Tibial nerve (tissue), 4 donors: Measurements from ENCODE around the gene SERPIND1.

Source experiments
- EP300 ChIP-seq, 2 donors: sonication (generic); formaldehyde crosslinking; IDR thresholded peaks; one replicate each; pipeline ENCODE4 v1.6.1; 2017; ENCODE audit warnings: antibody characterized with exemption in 2 of 2, mild to moderate bottlenecking in 1 of 2
- TF ChIP-seq, protein P1 (sequence below), 5 experiments: fragments of 200-600 bp in 3 of 5; fragments of 450-650 bp in 2 of 5; sonication (generic) in 3 of 5; IDR thresholded peaks; one replicate each; pipeline ENCODE4 v1.5.1; 2016 to 2019; ENCODE audit warnings: antibody characterized with exemption in 5 of 5, mild to moderate bottlenecking in 3 of 5, moderate library complexity in 2 of 5

DNA sequence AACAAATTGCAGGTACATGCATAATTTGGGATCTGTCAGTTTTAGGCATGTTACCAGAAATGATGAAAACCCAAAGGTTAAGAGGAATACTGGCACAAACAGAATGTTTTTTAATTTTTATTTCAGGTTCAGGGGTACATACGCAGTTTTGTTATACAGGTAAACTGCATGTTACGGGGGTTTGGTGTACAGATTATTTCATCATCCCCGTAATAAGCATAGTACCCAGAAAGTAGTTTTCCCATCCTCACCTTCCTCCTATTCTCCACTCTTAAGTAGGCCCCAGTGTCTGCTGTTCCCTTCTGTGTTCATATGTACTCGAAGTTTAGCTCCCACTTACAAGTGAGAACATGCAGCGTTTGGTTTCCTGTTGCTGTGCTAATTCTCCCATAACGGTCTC lies 51.7 kb downstream of the SERPIND1 start:
- TF ChIP-seq, protein P1, sequence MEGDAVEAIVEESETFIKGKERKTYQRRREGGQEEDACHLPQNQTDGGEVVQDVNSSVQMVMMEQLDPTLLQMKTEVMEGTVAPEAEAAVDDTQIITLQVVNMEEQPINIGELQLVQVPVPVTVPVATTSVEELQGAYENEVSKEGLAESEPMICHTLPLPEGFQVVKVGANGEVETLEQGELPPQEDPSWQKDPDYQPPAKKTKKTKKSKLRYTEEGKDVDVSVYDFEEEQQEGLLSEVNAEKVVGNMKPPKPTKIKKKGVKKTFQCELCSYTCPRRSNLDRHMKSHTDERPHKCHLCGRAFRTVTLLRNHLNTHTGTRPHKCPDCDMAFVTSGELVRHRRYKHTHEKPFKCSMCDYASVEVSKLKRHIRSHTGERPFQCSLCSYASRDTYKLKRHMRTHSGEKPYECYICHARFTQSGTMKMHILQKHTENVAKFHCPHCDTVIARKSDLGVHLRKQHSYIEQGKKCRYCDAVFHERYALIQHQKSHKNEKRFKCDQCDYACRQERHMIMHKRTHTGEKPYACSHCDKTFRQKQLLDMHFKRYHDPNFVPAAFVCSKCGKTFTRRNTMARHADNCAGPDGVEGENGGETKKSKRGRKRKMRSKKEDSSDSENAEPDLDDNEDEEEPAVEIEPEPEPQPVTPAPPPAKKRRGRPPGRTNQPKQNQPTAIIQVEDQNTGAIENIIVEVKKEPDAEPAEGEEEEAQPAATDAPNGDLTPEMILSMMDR (IDR thresholded peaks at IDR 0.05): no peak
- no peak for TF ChIP-seq EP300 (IDR thresholded peaks at IDR 0.05)
